HG02798 (cell line): ENCODE data around the gene REV1.
A peak's percentile ranks its signal among the peaks of the same experiment; 100 is the strongest.

Experiments
- ATAC-seq: cut with Tn5 transposase; IDR thresholded peaks from one replicate; pipeline ENCODE4 v1.9.1; 2021; ENCODE audit warnings: mild to moderate bottlenecking; ENCODE audit not compliant: unreplicated experiment, poor library complexity

REV1 gene

GRCh38 chr2:99458529-99458928 is 31.3 kb downstream of the REV1 start:
- ATAC-seq = no peak

DNA sequence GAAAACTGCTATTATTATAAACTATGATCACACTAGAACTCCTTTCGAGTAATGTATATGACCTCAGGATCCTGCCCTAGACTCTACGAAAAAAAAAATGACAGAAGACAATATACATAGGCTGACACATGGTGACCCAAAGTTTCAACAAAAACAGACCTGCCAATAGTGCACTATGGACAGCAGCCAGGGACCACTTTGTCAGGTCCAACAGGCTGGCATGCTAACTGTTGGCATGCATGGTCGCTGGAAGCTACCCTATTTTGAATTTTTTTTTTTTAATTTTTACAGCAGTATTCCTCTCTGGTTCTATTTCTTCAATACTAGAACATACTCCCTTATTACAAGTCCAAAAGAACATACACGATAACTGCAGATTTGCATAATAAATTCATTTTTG is 38.1 kb downstream of the REV1 start:
- ATAC-seq = no peak

DNA sequence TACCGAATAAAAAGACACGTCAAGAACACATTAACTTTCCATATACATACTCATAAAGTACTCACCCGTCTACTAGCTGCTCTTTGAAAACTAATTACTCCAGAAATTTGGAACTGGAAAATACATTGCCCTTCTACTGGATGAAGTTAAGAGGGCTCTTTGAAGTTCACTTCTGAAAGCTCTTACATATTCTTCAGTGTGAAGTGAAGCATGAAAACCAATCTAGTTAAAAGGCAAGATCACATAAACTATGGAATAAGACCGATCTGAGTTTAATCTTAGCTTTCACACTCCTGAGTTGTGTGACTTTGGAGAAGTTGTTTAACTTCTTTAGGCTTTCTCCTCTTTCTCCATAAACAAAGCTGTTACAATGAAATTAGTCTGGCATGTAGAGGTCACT is 38.5 kb downstream of the REV1 start:
- ATAC-seq = no peak

DNA sequence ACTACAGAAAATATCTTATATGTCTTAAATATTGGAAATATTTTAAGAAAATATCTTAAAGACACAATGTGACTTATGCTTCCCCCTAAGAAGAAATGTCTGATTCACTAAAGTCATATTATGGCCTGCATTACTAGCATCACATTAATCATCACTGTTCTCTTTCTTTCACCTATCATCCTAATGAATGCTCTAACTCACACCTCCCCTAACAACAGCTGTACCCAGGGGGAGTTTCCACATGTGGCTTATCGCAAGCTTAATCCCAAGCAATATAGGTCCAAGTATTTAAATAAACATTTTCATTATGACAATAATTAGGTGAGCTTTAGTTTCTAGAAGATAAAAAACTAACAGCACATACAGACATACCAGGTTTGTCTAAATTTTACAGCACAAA is 39.6 kb downstream of the REV1 start:
- ATAC-seq = no peak

DNA sequence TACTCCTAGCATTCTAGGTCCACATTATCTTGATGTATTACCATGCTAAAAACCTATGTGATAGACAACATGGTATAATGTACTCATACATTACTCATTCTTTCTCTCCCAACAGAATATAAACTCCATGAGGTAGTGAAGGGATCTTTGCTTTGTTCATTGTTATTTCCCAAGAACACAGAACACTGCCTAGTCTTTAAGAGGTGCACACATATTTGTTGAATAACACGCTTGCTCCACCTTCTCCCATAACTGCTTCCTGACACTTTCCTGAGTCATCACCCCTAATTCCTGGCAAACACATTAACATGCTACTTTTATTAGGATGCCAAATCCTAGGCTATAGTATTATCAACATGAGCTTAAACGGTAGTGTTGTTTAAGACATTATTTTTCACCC is 41.3 kb downstream of the REV1 start:
- no peak for ATAC-seq

- ATAC-seq = no peak
These were observed 44.8 kb downstream of the REV1 start for GRCh38 chr2:99445065-99445464.

DNA sequence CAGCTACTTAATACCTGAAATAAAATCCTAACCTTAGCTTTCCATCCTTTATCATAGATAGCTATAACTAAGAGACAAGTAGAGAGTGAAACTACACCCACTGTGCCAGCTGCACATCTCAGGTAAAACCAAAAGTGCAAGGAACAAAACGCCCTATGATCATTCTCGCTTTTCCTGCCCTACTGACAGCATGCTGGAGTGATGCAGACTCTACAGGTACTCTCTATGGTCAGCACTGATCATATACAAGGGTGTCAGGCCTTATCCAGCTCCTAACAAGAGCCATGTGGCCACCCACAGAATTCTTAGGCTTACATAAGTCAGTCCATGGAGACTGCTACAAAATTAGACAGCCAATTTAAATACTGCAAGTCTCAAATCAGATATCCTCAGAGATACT is 45.6 kb downstream of the REV1 start:
- ATAC-seq = no peak

- no peak for ATAC-seq
These were observed 47.0 kb downstream of the REV1 start for GRCh38 chr2:99442837-99443236.

- ATAC-seq = no peak
These were observed 49.8 kb downstream of the REV1 start for GRCh38 chr2:99439971-99440505.

DNA sequence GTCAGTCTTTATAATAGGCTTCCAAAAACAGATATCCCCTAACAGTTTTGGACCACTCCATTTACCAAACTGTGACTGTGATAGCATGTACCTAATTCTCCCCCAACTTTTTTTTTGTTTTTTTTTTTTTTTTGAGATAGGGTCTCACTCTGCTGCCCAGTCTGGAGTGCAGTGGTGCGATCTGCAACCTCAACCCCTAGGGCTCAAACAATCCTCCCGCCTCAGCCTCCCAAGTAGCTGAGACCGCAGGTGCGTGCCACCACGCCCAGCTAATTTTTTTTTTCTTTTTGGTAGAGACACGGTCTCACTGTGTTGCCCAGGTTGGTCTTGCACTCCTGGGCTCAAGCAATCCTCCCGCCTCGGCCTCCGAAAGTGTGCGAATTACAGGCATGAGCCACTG is 52.9 kb downstream of the REV1 start:
- ATAC-seq = no peak

DNA sequence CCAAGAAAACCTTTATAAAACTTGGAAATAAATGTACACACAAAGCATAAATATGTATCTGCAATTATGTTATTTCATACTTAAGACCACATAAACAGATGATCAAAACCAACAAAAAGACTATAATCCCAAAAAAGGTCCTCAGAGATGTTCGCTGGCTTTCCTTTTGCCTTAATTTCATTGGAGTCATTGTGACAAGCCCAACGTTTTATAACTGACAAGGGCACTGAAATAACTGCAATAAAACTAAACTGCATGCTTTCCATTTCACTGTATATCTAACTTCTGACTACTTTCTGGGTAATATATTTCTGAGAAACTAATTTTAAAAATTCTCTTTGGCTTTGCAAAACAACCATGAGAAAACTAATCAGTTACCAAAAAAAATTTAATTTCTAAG is 56.5 kb downstream of the REV1 start:
- no peak for ATAC-seq

DNA sequence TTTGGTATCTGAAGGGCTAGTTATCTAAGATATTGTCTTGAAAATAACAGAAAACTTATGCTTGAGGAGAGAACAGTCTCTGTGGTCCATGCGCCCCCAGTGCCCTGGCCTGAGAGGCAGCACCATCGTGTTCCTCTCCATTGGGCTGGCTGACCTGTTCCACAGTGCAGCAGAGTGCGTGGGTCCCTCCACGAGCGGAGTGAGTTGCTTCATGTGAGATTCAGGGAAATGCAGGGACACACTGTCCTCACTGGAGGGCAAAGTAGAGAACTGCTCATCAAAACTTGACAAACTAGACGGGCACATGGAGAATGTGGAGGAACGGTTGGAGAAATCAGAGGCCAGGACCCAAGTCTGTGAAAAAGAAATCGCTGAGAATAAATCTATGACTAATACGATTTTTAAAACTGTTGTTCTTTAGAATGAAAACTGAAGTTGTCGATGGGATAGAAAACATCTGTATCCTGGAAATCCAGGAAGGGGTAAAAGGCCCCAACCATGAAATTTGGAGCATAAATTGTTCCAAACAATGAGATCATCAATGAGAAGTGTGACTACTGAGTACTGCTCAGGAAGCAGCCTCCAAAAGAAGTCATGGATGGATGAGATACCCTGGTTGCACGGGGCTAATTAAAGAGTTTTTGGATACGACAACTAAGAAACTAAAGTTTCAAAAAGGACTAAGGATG is 58.1 kb downstream of the REV1 start:
- no peak for ATAC-seq

GRCh38 chr2:99430614-99431291 is 59.1 kb downstream of the REV1 start:
- ATAC-seq = no peak

- ATAC-seq = no peak
These were observed 64.8 kb downstream of the REV1 start for GRCh38 chr2:99425022-99425421.

DNA sequence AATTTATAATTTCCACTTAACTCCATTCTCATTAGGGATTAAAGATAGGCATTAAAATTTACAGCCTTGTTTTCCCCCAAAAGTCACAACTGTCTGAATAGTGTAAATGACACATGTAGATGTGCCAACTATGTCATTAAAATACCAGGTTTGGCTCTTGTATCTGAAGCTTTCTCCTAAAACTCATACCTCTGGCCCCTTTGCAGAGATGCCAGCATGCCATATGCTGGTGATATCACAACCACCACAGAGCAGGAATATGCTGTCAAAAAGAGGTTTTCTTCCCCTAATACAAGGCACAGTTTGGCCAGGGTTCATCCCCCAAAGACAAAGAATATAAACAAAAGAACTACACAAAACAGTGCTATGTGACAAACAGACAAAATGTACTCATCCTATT is 65.4 kb downstream of the REV1 start:
- no peak for ATAC-seq

- ATAC-seq = peak; percentile 67
These were observed 67.2 kb downstream of the REV1 start for GRCh38 chr2:99422599-99422998.

GRCh38 chr2:99421469-99421868 is 68.3 kb downstream of the REV1 start:
- ATAC-seq = no peak

GRCh38 chr2:99420751-99421299 is 69.0 kb downstream of the REV1 start:
- no peak for ATAC-seq

GRCh38 chr2:99420031-99420430 is 69.8 kb downstream of the REV1 start:
- no peak for ATAC-seq

DNA sequence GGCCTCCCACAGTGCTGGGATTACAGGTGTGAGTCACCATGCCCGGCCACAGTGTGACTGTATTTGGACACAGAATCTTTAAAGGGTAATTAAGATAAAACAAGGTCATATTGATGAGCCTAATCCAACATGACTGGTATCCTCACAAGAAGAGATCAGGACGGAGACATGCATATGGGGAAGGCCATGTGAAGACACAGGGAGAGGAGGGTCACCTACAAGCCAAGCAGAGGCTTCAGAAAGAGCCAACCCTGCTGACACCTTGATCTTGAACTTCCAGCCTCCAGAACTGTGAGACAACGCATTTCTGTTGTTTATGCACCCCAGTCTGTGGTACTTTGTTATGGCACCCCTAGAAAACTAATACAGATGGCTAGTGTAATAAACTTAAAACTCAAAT is 72.4 kb downstream of the REV1 start:
- ATAC-seq = no peak

GRCh38 chr2:99414566-99414965 is 75.3 kb downstream of the REV1 start:
- ATAC-seq = no peak

DNA sequence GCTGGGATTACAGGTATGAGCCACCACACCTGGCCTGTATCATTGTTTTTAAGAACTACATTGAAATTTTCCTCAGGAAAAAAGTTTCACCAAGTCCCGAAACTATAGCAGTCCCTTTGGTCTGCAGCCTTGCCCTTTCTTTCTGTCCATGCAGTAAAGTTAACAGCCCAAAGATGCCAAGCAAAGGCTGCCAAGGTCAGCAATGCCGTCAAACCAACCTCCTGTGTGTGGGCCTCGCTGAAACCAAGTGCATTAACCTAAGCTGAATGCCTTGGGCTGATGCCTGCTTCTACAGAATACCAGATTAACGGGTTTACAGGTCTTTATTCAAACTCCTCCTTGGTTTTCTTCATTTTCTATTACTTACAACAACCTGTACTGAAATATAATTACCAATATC is 79.5 kb downstream of the REV1 start:
- no peak for ATAC-seq
